DND-41 (cell line): Measurements from ENCODE around the gene HAAO.
A peak's percentile ranks its signal among the peaks of the same experiment; 100 is the strongest.

ENCODE experiments used
- CTCF ChIP-seq: IDR thresholded peaks from 2 replicates; pipeline ENCODE4 v1.5.1; 2012; ENCODE audit warnings: borderline replicate concordance, low read length, moderate library complexity, mild to moderate bottlenecking; ENCODE audit not compliant: poor library complexity, severe bottlenecking; ENCODE audit errors: extremely low read depth
- EZH2 ChIP-seq: IDR thresholded peaks from 3 replicates; pipeline ENCODE4 v1.6.1; 2012; ENCODE audit warnings: borderline replicate concordance, low read depth, mild to moderate bottlenecking, moderate library complexity, low read length, inconsistent platforms; ENCODE audit not compliant: severe bottlenecking

DNA sequence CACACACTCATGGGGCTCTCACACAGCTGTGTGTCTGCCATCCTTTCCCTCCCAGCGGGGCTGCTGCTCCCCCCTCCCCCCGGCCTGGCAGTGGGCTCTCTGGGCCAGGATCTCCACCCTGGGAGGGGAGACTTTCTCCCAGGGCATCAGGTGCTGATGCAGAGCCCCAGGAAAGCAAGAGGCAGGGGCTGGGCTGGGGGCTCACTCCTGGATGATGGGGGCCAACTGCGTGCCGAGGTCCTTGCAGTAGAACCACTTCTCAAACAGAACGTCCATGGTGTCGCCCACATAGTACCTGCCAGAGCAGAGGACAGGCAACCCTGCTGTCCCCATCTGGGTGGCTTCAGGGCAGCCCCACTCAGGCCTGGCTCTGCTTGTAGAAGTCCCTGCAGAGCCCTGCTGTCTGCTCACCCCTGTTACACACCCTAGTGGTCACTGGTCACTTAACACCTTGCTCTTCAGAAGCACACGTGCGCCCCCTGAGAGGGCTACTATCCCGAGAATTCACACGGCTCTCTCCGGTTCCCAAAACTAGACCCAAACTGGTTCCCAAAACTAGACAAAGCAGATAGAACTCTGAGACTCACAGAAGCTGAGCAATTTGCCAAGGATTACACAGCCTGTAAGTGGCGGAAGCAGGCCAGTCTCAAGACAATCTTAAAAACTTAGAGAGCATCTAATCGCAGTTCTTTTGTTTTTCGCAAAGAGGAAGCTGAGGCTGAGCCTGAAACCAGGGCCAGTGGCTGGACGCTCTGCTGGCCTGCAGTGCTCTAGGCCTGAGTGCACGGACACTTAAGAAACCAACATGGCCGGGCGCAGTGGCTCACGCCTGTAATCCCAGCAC is 21.9 kb downstream of the HAAO start:
- TF ChIP-seq CTCF (peak; percentile 43), EZH2 (no peak)
